Activated CD8-positive, alpha-beta memory T cell treated with anti-CD3 and anti-CD28 coated beads, Interleukin-2, amount 10 ng/mL, durations not matched to agents 7 days and 5 days (primary cell): ENCODE results near the gene ZNG1C. TPM values are rescaled to one million over a fixed set of nuclear protein-coding genes. Genes with fewer than 3 reads are reported as not detected.
"Not testable (repeated sequence)": the region's sequence is repeated elsewhere in the genome, so short reads cannot be mapped to it uniquely, and the experiment has no call there.

Experiments used
- ATAC-seq: fragments of 150-1000 bp; cut with Tn5 transposase; one replicate; pipeline ENCODE4 v1.10.0; 2021; ENCODE audit warnings: moderate library complexity
- CTCF ChIA-PET: fragments of 350-600 bp; sonication (Branson Sonifier 250); formaldehyde crosslinking; loops from one replicate; lab custom pipeline; 2021; ENCODE audit warnings: antibody characterized with exemption; lab: Charles Lee
- DNase-seq: peaks from one replicate; pipeline ENCODE4 v3.0.0-alpha.2; 2020
- H3K27ac Mint-ChIP-seq: one replicate; pipeline ENCODE4 v1.8.0; 2021; ENCODE audit warnings: mild to moderate bottlenecking, mixed read lengths
- H3K27me3 Mint-ChIP-seq: one replicate; pipeline ENCODE4 v1.8.0; 2021; ENCODE audit warnings: mixed read lengths
- H3K36me3 Mint-ChIP-seq: one replicate; pipeline ENCODE4 v1.8.0; 2021; ENCODE audit warnings: mild to moderate bottlenecking, mixed read lengths
- H3K4me1 Mint-ChIP-seq: one replicate; pipeline ENCODE4 v1.8.0; 2021; ENCODE audit warnings: mixed read lengths
- H3K4me3 Mint-ChIP-seq: one replicate; pipeline ENCODE4 v1.8.0; 2021; ENCODE audit warnings: mild to moderate bottlenecking, moderate library complexity, mixed read lengths
- H3K9me3 Mint-ChIP-seq: one replicate; pipeline ENCODE4 v1.8.0; 2022; ENCODE audit warnings: low read depth, mixed read lengths
- total RNA-seq, 2 experiments: library from RNA; stranded (reverse); gene quantifications; one replicate each; pipeline ENCODE4 v1.2.3, GENCODE V29; 2021

The ZNG1C gene
- total RNA-seq, 2 experiments from 2014 or later = 36.4 to 38.5 TPM

DNA sequence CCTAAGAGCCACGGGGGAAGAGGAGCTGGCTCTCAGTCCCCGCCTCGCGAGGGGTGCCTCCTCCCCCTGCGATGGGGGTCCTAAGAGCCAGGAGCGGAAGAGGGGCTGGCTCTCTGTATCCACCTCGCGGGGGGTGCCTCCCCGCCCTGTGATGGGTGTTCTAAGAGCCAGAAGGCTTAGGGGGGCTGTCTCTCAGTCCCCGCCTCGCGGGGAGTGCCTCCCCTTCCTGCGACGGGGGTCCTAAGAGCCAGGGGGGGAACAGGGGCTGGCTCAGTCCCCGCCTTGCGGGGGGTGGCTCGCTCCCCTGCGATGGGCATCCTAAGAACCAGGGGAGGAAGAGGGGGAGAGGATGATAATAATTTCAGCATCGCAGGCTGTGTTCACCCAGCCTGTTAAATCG is 82.7 kb downstream of the ZNG1C start:
- H3K27me3 Mint-ChIP-seq, DNase-seq, H3K36me3 Mint-ChIP-seq, H3K4me1 Mint-ChIP-seq, H3K9me3 Mint-ChIP-seq, H3K4me3 Mint-ChIP-seq, ATAC-seq, CTCF ChIA-PET, H3K27ac Mint-ChIP-seq: not testable (repeated sequence)

DNA sequence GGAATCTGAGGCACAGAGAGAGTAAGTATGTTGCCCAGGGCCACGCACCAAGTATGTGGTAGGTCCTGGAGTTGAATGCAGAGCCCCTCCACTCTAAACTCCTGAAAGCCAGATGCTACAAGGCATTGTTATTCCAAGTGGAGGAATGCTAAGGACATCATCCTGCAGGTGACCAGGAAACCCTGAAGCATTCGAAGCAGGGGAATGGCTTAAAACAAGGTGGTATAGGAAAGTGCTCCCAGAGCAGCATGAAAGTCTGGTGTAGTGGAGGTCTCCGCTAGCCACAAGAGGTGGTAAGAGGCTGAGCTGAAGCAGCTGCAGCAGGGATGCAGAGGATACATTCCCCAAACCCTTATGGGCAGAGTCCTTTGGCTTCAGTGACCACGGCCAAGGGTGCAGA is 87.3 kb downstream of the ZNG1C start:
- ATAC-seq, H3K36me3 Mint-ChIP-seq, H3K27ac Mint-ChIP-seq, DNase-seq, H3K4me1 Mint-ChIP-seq, CTCF ChIA-PET, H3K4me3 Mint-ChIP-seq, H3K27me3 Mint-ChIP-seq, H3K9me3 Mint-ChIP-seq: not testable (repeated sequence)

DNA sequence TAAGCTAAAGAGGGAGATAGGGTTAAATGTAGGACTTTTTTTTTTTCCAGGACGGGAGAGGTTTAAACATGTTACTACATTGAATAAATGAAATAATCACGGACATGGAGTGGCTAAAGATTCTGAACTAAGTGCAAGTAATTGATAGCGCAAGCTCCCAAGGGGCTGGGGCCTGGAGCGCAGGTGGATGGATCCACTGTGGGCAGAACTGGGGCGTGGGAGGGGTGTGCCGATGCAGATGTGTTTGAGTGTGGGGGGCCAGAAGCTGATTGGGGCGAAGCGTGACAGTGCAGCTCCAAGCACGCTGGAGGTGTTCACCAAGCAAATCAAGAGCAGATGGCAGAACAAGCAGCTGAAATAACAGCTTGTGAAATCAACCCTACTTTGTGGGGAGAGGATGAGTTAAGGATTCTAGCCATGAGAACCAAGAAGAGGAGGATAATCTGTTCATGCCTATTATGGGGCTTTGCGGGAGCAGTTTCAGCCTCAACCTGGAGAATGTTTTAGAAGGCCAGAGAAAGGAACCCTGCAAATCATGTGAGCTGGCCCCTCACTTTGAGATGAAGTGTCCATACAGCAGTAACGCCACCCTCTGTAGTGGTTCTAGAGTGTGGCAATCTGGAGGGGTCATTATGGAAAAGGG is 88.9 kb downstream of the ZNG1C start:
- not testable (repeated sequence) for DNase-seq

GRCh38 chr9:68332122-68332521 is 90.3 kb downstream of the ZNG1C start:
- H3K9me3 Mint-ChIP-seq, H3K4me1 Mint-ChIP-seq, CTCF ChIA-PET, H3K27me3 Mint-ChIP-seq, H3K36me3 Mint-ChIP-seq, H3K4me3 Mint-ChIP-seq, ATAC-seq, DNase-seq, H3K27ac Mint-ChIP-seq: not testable (repeated sequence)

More for the DNA sequence above, 88.9 kb downstream of the ZNG1C start:
- H3K36me3 Mint-ChIP-seq, H3K9me3 Mint-ChIP-seq, H3K4me3 Mint-ChIP-seq, H3K27me3 Mint-ChIP-seq, H3K27ac Mint-ChIP-seq, ATAC-seq, CTCF ChIA-PET, H3K4me1 Mint-ChIP-seq: not testable (repeated sequence)

- H3K9me3 Mint-ChIP-seq, H3K4me1 Mint-ChIP-seq, CTCF ChIA-PET, H3K36me3 Mint-ChIP-seq, DNase-seq, H3K4me3 Mint-ChIP-seq, H3K27me3 Mint-ChIP-seq, H3K27ac Mint-ChIP-seq: not testable (repeated sequence)
- ATAC-seq = peak; percentile 27
Observed at GRCh38 chr9:68335935-68336334, 94.2 kb downstream of the ZNG1C start.

GRCh38 chr9:68336639-68337339 is 95.0 kb downstream of the ZNG1C start:
- CTCF ChIA-PET, H3K4me1 Mint-ChIP-seq, ATAC-seq, H3K27me3 Mint-ChIP-seq, H3K4me3 Mint-ChIP-seq, H3K36me3 Mint-ChIP-seq, DNase-seq, H3K9me3 Mint-ChIP-seq, H3K27ac Mint-ChIP-seq: not testable (repeated sequence)

GRCh38 chr9:68338000-68338399 is 96.2 kb downstream of the ZNG1C start:
- H3K27me3 Mint-ChIP-seq, H3K9me3 Mint-ChIP-seq, H3K4me3 Mint-ChIP-seq, H3K27ac Mint-ChIP-seq, CTCF ChIA-PET, ATAC-seq, H3K36me3 Mint-ChIP-seq, DNase-seq, H3K4me1 Mint-ChIP-seq: not testable (repeated sequence)

- CTCF ChIA-PET = interaction anchor here (0.9 to 1.2 kb wide), 2 partner anchors 217 to 225 kb away, joined by 3 to 8 read pairs; no protein-coding TSS in a partner anchor
- not testable (repeated sequence) for H3K36me3 Mint-ChIP-seq, H3K27me3 Mint-ChIP-seq, DNase-seq, H3K27ac Mint-ChIP-seq, H3K9me3 Mint-ChIP-seq, H3K4me3 Mint-ChIP-seq, H3K4me1 Mint-ChIP-seq
- ATAC-seq = peak; percentile 78
Observed at GRCh38 chr9:68342265-68343025, 100.7 kb downstream of the ZNG1C start.

- not testable (repeated sequence) for H3K4me1 Mint-ChIP-seq, H3K27ac Mint-ChIP-seq, H3K36me3 Mint-ChIP-seq, DNase-seq, H3K27me3 Mint-ChIP-seq, H3K4me3 Mint-ChIP-seq, H3K9me3 Mint-ChIP-seq, ATAC-seq
- CTCF ChIA-PET = interaction anchor here (0.7 to 1.2 kb wide), 2 partner anchors 225 to 711 kb away, joined by 4 to 8 read pairs; no protein-coding TSS in a partner anchor
Observed at GRCh38 chr9:68343242-68343641, 101.5 kb downstream of the ZNG1C start.

- ATAC-seq, CTCF ChIA-PET, H3K9me3 Mint-ChIP-seq, H3K27ac Mint-ChIP-seq, DNase-seq, H3K27me3 Mint-ChIP-seq, H3K4me1 Mint-ChIP-seq, H3K36me3 Mint-ChIP-seq, H3K4me3 Mint-ChIP-seq: not testable (repeated sequence)
Observed at GRCh38 chr9:68343992-68344391, 102.2 kb downstream of the ZNG1C start.

Other genes with a start within 250 kb of the ZNG1C start
- gene FOXD4L3, start 60.9 kb downstream of the ZNG1C start, total RNA-seq = under 1 TPM in 1 of 2 experiments, not detected in 1; 0.21 TPM
- gene PGM5, start 114.6 kb downstream of the ZNG1C start, total RNA-seq = not detected